OCI-LY7 (cell line): ENCODE data around the gene TXN2. TPM values are rescaled to one million over a fixed set of nuclear protein-coding genes. Genes with fewer than 3 reads are reported as not detected.

ENCODE experiments used
- BruUV-seq: library from RNA; stranded (reverse); fragments of 400-500 nt; replicated peaks from 2 replicates; lab custom pipeline; 2021; lab: Mats Ljungman, UMichigan
- CTCF ChIA-PET: fragments of 300-600 bp; sonication (Branson Sonifier 250); formaldehyde crosslinking; loops from one replicate; lab custom pipeline; 2022; ENCODE audit warnings: antibody characterized with exemption; ENCODE audit not compliant: unreplicated experiment; lab: Charles Lee
- POLR2A ChIA-PET: fragments of 300-600 bp; sonication (Branson Sonifier 250); formaldehyde crosslinking; loops from one replicate; lab custom pipeline; 2022; ENCODE audit warnings: antibody characterized with exemption; lab: Charles Lee
- DNase-seq: peaks from one replicate; pipeline ENCODE4 v3.0.0-alpha.2; 2015; ENCODE audit warnings: low spot score
- H2AFZ ChIP-seq: fragments of 200-600 bp; sonication (generic), shearing (Covaris generic); 2 replicates; pipeline ENCODE4 v1.6.1; 2014; ENCODE audit warnings: mild to moderate bottlenecking, antibody characterized with exemption, low read length, moderate library complexity
- H3K27ac ChIP-seq: fragments of 200-600 bp; sonication (generic); 2 replicates; pipeline ENCODE4 v1.5.1; 2014; ENCODE audit warnings: mixed run types, low read depth, mild to moderate bottlenecking, moderate library complexity, low read length, inconsistent platforms; ENCODE audit not compliant: poor library complexity, severe bottlenecking
- H3K36me3 ChIP-seq: fragments of 200-600 bp; sonication (generic); 2 replicates; pipeline ENCODE4 v1.6.1; 2014; ENCODE audit warnings: mild to moderate bottlenecking, antibody characterized with exemption, low read length, moderate library complexity, mixed read lengths; ENCODE audit not compliant: insufficient read depth
- H3K4me1 ChIP-seq: fragments of 200-600 bp; sonication (generic); 2 replicates; pipeline ENCODE4 v1.5.1; 2014; ENCODE audit warnings: mild to moderate bottlenecking, low read length; ENCODE audit not compliant: insufficient read depth, poor library complexity, severe bottlenecking
- H3K4me2 ChIP-seq: fragments of 200-600 bp; sonication (generic); 2 replicates; pipeline ENCODE4 v1.6.1; 2014; ENCODE audit warnings: mild to moderate bottlenecking, low read length
- H3K4me3 ChIP-seq: fragments of 200-600 bp; sonication (generic); 2 replicates; pipeline ENCODE4 v1.5.1; 2014; ENCODE audit warnings: mild to moderate bottlenecking, low read depth, low read length; ENCODE audit not compliant: poor library complexity, severe bottlenecking
- H3K79me2 ChIP-seq: fragments of 200-600 bp; sonication (generic); 2 replicates; pipeline ENCODE4 v1.6.1; 2016; ENCODE audit warnings: low read depth, mild to moderate bottlenecking, low read length, moderate library complexity, mixed read lengths; ENCODE audit not compliant: insufficient read depth
- H3K9me2 ChIP-seq: fragments of 200-600 bp; sonication (generic); 2 replicates; pipeline ENCODE4 v1.6.1; 2016; ENCODE audit warnings: mild to moderate bottlenecking, low read length, mixed read lengths; ENCODE audit not compliant: insufficient read depth
- H3K9me3 ChIP-seq: fragments of 200-600 bp; sonication (generic); 2 replicates; pipeline ENCODE4 v1.6.1; 2014; ENCODE audit warnings: mild to moderate bottlenecking, mixed run types, low read length, mixed read lengths
- H4K20me1 ChIP-seq: fragments of 200-600 bp; sonication (generic); 2 replicates; pipeline ENCODE4 v1.6.1; 2014; ENCODE audit warnings: mild to moderate bottlenecking, antibody characterized with exemption, low read length, moderate library complexity, mixed read lengths; ENCODE audit not compliant: insufficient read depth
- EZH2phosphoT487 ChIP-seq: fragments of 200-600 bp; sonication (generic); IDR thresholded peaks from 2 replicates; pipeline ENCODE4 v1.6.1; 2018; ENCODE audit warnings: low read depth, borderline replicate concordance, mild to moderate bottlenecking, mixed run types, antibody characterized with exemption, low read length, moderate library complexity, mixed read lengths
- intact Hi-C: fragments of 100-400 bp; cut with micrococcal nuclease; formaldehyde crosslinking; loops from one replicate; pipeline ENCODE4 v1.10.0; 2022; ENCODE audit not compliant: unreplicated experiment
- total RNA-seq, 2 experiments: library from RNA; depleted of rRNA in 1 of 2; stranded (reverse); fragments of >200 nt in 1 of 2; shearing (Covaris generic) in 1 of 2; gene quantifications; 2 replicates each; pipeline ENCODE4 v1.2.3, GENCODE V29; 2014 to 2022
- TF ChIP-seq, protein P1 (sequence below): fragments of 200-600 bp; sonication (generic); conservative IDR thresholded peaks from 2 replicates; pipeline ENCODE4 v1.5.1; 2014; ENCODE audit warnings: mild to moderate bottlenecking, antibody characterized with exemption, low read length, moderate library complexity, mixed read lengths

The TXN2 gene
- total RNA-seq, 2 experiments from 2014 or later = 33.4 to 94.2 TPM

DNA sequence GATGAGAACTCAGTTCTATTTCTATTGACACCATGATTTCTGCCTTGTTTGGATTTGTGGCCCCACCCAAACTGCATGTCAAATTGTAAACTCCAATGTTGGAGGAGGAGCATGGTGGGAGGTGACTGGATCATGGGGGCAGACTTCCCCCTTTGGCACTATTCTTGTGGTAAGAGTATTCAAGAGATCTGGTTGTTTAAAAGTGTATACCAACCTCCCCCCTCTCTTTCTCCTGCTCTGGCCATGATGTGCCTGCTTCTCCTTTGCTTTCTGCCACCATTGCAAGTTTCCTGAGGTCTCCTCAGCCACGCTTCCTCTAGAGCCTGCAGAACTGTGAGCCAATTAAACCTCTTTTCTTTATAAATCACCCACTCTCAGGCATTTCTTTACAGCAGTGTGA is 33.3 kb upstream of the TXN2 start:
- TSS peak; percentile 25 for BruUV-seq
- no peak overlapping the region for H3K4me2 ChIP-seq
- no peak overlapping the region for H3K4me3 ChIP-seq
- intact Hi-C loops = no loop called here
- no peak overlapping the region for H3K27ac ChIP-seq
- no peak overlapping the region for H2AFZ ChIP-seq
- TF ChIP-seq, protein P1, sequence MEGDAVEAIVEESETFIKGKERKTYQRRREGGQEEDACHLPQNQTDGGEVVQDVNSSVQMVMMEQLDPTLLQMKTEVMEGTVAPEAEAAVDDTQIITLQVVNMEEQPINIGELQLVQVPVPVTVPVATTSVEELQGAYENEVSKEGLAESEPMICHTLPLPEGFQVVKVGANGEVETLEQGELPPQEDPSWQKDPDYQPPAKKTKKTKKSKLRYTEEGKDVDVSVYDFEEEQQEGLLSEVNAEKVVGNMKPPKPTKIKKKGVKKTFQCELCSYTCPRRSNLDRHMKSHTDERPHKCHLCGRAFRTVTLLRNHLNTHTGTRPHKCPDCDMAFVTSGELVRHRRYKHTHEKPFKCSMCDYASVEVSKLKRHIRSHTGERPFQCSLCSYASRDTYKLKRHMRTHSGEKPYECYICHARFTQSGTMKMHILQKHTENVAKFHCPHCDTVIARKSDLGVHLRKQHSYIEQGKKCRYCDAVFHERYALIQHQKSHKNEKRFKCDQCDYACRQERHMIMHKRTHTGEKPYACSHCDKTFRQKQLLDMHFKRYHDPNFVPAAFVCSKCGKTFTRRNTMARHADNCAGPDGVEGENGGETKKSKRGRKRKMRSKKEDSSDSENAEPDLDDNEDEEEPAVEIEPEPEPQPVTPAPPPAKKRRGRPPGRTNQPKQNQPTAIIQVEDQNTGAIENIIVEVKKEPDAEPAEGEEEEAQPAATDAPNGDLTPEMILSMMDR = no peak
- no peak for TF ChIP-seq EZH2phosphoT487
- no peak for DNase-seq
- POLR2A ChIA-PET = no interaction called here
- no peaks in the 10 kb centered on the region for H3K79me2 ChIP-seq
- no peaks in the 10 kb centered on the region for H3K9me2 ChIP-seq
- CTCF ChIA-PET = no interaction called here
- H4K20me1 ChIP-seq = no peaks in the 10 kb centered on the region
- no peaks in the 10 kb centered on the region for H3K4me1 ChIP-seq
- H3K36me3 ChIP-seq = peaks cover 99% of the 10 kb centered on the region
- no peaks in the 10 kb centered on the region for H3K9me3 ChIP-seq

DNA sequence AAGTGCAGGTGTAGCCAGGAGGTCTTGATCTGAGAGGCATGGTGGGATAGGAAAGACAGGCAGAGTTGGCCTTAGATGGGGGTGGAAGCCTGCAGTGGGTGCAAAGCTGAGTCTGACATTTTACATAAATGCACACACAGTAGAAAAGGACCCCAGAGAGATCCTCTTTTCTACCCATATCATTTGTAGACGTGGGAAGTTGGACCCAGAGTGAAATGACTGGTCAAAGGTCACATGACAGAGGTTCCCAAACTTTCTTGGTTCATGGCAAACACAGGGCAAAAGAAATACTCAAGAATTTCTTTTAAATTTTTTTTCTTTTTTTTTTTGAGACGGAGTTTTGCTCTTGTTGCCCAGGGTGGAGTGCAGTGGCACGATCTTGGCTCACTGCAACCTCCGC is 31.6 kb upstream of the TXN2 start:
- intact Hi-C loops = no loop called here
- no peaks in the 10 kb centered on the region for H3K79me2 ChIP-seq
- CTCF ChIA-PET = no interaction called here
- H3K9me3 ChIP-seq = no peaks in the 10 kb centered on the region
- no peak overlapping the region for H3K4me3 ChIP-seq
- no peak overlapping the region for H2AFZ ChIP-seq
- H3K4me1 ChIP-seq = no peaks in the 10 kb centered on the region
- no peak overlapping the region for H3K27ac ChIP-seq
- H3K4me2 ChIP-seq = no peak overlapping the region
- no peaks in the 10 kb centered on the region for H4K20me1 ChIP-seq
- no peak for TF ChIP-seq EZH2phosphoT487
- TF ChIP-seq, protein P1 = no peak
- no peaks in the 10 kb centered on the region for H3K9me2 ChIP-seq
- POLR2A ChIA-PET = no interaction called here
- peaks cover 88% of the 10 kb centered on the region for H3K36me3 ChIP-seq
- no TSS peak for BruUV-seq
- no peak for DNase-seq

DNA sequence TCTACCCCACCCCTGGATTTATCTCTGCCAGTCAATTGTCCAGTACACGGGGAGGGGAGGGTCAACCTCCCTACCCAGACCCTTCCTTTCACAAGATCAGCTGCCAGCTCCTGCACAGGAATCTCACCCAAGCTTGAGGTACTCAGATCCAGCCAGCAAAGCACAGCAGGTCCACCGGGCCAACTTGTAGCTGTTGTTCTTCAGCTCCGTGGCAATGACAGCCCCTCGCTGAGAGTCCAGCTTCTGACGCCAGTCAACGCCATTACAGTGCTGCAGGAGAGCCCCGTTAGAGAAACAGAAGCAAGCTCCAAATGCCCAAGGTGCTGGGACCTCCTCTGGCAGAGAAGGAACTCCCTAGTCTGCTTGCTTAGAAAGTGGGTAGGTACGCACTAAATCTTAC is 30.9 kb upstream of the TXN2 start:
- H3K9me2 ChIP-seq = no peaks in the 10 kb centered on the region
- ChIA-PET CTCF (no interaction called here), POLR2A (no interaction called here)
- H3K4me3 ChIP-seq = no peak overlapping the region
- no peak for DNase-seq
- H3K36me3 ChIP-seq = peaks cover 81% of the 10 kb centered on the region
- H3K4me2 ChIP-seq = no peak overlapping the region
- no peaks in the 10 kb centered on the region for H3K9me3 ChIP-seq
- H4K20me1 ChIP-seq = no peaks in the 10 kb centered on the region
- no TSS peak for BruUV-seq
- H2AFZ ChIP-seq = no peak overlapping the region
- no peaks in the 10 kb centered on the region for H3K79me2 ChIP-seq
- TF ChIP-seq, protein P1 = no peak
- no peak for TF ChIP-seq EZH2phosphoT487
- intact Hi-C loops = no loop called here
- no peak overlapping the region for H3K27ac ChIP-seq
- H3K4me1 ChIP-seq = peaks cover 4% of the 10 kb centered on the region
